ENCODE results near the gene DLGAP1.

Gene DLGAP1

GRCh38 chr18:3619222-3619621 lies 835.9 kb downstream of the DLGAP1 start:
- no peaks in the 10 kb centered on the region for H3K4me1 ChIP-seq
- TF ChIP-seq CTCF (IDR thresholded peaks at IDR 0.05; ENCODE audit: low read depth, low read length): no peak

GRCh38 chr18:3616744-3617143 lies 838.4 kb downstream of the DLGAP1 start:
- Histone ChIP-seq H3K4me3 (ENCODE audit: low read depth, low read length) (no peak overlapping the region), H3K36me3 (no peaks in the 10 kb centered on the region), H3K27me3 (no peaks in the 10 kb centered on the region), H3K9me3 (no peaks in the 10 kb centered on the region), H3K4me1 (no peaks in the 10 kb centered on the region)
- no peak for DNase-seq
- no peak for TF ChIP-seq CTCF (IDR thresholded peaks at IDR 0.05; ENCODE audit: low read depth, low read length)

More at GRCh38 chr18:3619222-3619621, 835.9 kb downstream of the DLGAP1 start:
- Histone ChIP-seq H3K27me3 (no peaks in the 10 kb centered on the region), H3K4me3 (ENCODE audit: low read depth, low read length) (no peak overlapping the region), H3K9me3 (no peaks in the 10 kb centered on the region), H3K36me3 (no peaks in the 10 kb centered on the region)
- no peak for DNase-seq

- Histone ChIP-seq H3K27me3 (no peaks in the 10 kb centered on the region), H3K4me3 (ENCODE audit: low read depth, low read length) (no peak overlapping the region), H3K9me3 (no peaks in the 10 kb centered on the region), H3K36me3 (no peaks in the 10 kb centered on the region), H3K4me1 (no peaks in the 10 kb centered on the region)
- DNase-seq: no peak
- TF ChIP-seq CTCF (IDR thresholded peaks at IDR 0.05; ENCODE audit: low read depth, low read length): no peak
Observed at GRCh38 chr18:3616142-3616541, 839.0 kb downstream of the DLGAP1 start.

GRCh38 chr18:3615374-3615985 lies 839.6 kb downstream of the DLGAP1 start:
- H3K9me3 ChIP-seq: no peaks in the 10 kb centered on the region
- no peak for TF ChIP-seq CTCF (IDR thresholded peaks at IDR 0.05; ENCODE audit: low read depth, low read length)
- no peaks in the 10 kb centered on the region for H3K4me1 ChIP-seq
- no peaks in the 10 kb centered on the region for H3K36me3 ChIP-seq
- no peak for DNase-seq
- no peak overlapping the region for H3K4me3 ChIP-seq (ENCODE audit: low read depth, low read length)
- H3K27me3 ChIP-seq: no peaks in the 10 kb centered on the region

GRCh38 chr18:3612315-3612714 lies 842.8 kb downstream of the DLGAP1 start:
- DNase-seq: no peak
- no peaks in the 10 kb centered on the region for H3K4me1 ChIP-seq
- no peaks in the 10 kb centered on the region for H3K27me3 ChIP-seq

More at GRCh38 chr18:3612315-3612714, 842.8 kb downstream of the DLGAP1 start:
- no peak for TF ChIP-seq CTCF (IDR thresholded peaks at IDR 0.05; ENCODE audit: low read depth, low read length)
- Histone ChIP-seq H3K9me3 (no peaks in the 10 kb centered on the region), H3K4me3 (ENCODE audit: low read depth, low read length) (no peak overlapping the region), H3K36me3 (no peaks in the 10 kb centered on the region)
